Measurements from ENCODE around the gene MICAL2.
A peak's percentile ranks its signal among the peaks of the same experiment; 100 is the strongest.

MICAL2 gene

DNA sequence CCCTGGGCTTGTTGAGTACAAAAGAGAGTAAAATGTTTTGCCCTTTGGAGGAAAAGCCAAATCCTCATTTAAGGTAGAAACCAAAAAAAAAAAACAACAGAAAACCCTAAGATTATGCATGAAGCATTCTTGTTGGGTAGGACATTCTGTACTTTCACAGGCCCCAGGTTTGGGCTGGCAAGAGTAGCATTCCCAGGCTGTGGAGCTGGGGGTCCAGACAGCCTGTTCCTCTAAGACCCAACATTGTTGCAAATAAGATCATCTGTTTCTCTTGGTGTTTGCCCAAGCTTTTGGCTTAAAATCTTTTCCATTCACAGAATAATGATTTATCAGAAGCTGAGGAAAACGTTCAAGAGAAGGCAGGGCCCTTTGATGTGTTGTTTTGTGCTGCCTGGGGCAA lies 123.8 kb downstream of the MICAL2 start:
- no peak for DNase-seq

GRCh38 chr11:12235080-12235479 lies 124.7 kb downstream of the MICAL2 start:
- no peak for DNase-seq

DNA sequence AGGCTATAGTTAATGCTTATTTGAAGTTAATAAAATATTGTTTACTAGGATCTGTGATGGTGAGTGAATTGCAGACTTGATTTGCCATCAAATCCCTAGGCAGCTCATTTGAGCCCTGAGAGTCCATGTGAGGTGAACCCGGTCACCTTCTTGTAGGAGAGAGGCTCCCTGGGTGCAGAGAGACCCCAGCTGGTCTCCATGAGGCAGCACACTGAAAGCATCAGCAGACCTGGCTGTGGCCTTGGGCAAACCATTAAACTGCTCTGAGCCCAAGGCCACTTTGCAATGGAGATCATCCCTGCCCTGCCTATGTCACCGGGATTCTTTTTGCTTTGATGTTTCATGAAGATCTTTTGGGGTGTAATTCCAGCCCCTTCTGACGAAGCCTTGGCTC lies 125.2 kb downstream of the MICAL2 start:
- no peak for DNase-seq

DNA sequence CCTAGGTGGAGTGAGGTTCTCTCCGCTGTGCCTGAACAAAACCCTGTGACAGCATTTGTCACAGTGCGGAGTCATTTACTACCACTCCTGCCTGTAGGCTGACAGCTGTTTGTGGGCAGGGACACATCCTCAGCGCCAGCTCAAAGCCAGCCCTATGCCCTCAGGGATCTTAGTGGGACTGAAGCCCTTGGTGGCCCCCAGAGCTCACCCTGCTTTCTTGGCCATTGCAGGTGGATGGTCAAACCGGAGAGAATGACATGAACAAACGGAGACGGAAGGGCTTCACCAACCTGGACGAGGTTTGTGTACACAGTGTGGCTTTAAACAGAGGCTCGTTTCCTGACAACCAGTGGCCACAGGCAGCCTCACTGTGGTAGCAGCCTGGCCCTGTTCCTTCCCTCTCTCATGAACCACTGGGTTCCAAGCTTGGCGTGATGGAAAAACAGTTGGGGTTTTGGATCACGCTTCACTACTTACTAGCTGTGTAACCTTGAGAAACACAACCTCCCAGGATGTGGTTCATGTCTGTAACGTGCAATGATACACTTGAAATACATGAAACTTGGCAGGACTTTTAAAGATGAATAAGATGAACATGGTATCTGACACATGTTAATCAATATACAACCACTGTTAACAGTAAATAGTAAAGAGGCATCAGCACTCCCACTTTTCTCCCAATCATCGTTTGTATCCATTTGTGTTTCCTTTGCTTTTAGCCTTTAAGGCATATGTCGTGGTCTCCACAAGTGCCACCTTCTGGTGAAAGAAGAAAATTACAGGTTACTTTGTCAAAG lies 125.8 kb downstream of the MICAL2 start:
- peak in 2 of 5 donors; percentile 11 to 87 for DNase-seq

GRCh38 chr11:12236744-12237101 lies 126.3 kb downstream of the MICAL2 start:
- no peak for DNase-seq

GRCh38 chr11:12237381-12237784 lies 127.0 kb downstream of the MICAL2 start:
- DNase-seq, result no peak

DNA sequence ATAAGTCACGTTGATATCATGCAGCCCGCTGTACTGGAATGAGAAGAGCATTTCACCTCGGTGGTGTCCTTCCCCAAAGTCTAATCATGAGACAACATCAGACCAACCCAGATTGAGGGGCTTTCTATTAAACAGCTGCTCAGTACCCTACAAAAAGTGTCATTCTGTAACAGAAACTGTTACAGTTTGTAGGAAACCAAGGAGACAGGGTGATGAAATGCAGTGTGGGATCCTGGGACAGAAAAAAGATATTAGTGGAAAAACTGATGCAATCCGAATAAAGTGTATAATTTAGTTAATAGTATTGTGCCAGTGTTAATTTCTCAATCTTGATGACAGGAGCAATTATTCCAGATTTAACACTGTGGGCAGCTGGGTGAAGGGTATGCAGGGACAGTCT lies 128.0 kb downstream of the MICAL2 start:
- DNase-seq, result no peak

- no peak for DNase-seq
Measured at GRCh38 chr11:12239396-12239795, 129.0 kb downstream of the MICAL2 start.

GRCh38 chr11:12239804-12240371 lies 129.5 kb downstream of the MICAL2 start:
- DNase-seq, result no peak

DNA sequence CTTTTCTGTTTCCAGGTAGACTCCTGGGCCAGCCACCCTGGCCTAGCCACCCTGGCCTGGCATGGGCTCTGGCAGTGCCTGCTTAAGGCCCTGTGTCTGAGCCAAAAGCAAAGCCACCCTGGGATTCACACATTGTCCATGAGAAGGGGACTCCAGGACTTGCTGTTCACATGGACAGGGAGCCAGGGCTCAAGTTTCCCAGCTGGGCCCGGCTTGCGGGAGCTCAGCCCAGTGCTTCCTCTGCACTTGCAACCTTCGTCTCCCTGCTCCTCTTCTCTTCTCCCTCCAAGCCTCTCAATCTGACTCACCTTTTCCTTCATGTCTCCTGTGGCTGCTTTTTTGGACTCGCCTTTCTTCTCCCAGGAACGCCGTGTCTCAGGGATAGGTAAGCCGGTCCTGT lies 130.3 kb downstream of the MICAL2 start:
- DNase-seq, result no peak

DNA sequence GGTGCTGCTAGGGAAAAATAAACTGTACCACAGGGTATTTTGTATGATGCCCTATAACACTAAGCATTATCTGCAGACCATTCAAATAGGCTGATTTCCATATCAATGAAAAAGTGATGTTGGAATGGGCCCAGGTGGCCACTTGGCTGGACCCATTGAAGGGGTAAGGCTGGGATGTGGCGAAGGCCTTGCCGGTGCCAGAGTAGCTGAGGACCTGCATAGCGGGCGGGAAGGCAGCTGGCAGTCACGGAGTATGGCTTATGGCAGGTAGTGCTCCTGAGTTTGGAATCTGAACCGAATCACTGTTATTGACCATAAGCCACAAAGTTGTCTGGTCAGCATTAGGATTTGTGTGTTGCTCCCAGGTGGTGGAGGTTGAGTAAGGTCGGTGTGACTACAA lies 131.0 kb downstream of the MICAL2 start:
- no peak for DNase-seq

GRCh38 chr11:12241971-12242672 lies 131.7 kb downstream of the MICAL2 start:
- DNase-seq, result peak in 1 of 5 donors; percentile 44

DNA sequence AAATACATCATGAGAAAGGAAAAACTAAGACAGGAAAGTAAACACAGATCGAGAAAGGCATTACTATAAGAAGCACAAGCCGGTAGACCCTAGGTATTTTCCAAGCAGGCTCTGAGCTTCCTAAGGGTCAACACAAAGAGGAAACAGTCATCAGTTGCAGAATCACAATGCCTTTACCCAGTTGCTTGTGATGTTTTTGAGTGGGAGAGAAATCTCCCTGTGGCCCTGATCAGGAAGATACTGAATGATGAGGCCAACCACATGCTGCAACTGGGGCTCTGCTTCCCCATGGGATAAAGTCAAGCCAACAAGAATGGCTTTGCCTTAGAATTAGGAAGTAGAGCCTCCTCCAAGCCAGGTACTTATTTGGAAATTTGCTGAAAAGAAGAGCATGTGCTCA lies 132.6 kb downstream of the MICAL2 start:
- DNase-seq, result no peak

GRCh38 chr11:12243486-12243885 lies 133.1 kb downstream of the MICAL2 start:
- no peak for DNase-seq

DNA sequence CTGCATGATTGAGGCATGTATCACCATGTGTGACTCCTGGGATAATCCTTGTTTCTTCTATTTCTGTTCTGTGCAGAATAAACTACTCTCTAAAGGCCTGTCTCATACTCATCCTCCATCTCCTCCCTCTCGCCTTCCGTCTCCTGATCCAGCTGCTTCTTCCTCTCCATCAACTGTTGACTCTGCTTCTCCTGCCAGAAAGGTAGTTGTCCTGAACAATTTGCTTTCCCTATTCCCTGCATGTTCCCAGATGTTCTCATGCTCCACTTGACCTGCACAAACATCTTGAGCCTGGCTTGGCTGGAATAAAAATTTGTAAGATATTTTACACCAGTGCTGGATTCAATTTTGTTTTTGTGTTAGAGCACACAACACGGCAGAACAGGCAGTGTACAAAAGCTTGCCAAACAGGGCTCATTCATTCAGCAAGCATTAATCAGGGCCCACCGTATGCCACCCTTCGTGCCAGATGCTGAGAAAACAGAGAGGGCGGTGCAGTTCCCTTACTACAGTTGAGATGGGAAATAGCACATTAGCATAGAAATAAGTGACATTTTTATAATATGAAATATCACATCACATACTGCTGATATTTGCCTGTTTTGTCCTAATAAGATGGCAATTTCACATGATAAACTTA lies 133.6 kb downstream of the MICAL2 start:
- no peak for DNase-seq

DNA sequence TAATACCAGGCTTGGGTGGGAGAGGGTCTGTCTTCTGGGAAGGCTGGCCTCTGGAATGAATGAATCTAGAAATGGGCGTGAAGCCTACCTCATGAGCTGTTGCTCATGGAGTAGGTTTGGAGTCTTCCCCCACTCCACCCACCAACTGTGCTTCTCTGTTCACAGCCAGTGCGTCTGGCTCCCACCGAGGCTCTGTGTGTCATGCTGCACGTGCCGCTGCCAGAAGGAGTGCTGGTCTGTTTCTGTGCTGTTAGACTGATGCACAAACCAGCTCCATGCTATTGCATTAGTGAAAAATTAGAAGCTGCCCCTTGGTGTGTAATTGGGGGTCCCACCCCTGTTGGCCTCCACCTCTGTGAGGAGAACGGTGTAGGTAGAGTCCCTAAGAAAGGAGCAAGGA lies 134.7 kb downstream of the MICAL2 start:
- DNase-seq, result no peak

DNA sequence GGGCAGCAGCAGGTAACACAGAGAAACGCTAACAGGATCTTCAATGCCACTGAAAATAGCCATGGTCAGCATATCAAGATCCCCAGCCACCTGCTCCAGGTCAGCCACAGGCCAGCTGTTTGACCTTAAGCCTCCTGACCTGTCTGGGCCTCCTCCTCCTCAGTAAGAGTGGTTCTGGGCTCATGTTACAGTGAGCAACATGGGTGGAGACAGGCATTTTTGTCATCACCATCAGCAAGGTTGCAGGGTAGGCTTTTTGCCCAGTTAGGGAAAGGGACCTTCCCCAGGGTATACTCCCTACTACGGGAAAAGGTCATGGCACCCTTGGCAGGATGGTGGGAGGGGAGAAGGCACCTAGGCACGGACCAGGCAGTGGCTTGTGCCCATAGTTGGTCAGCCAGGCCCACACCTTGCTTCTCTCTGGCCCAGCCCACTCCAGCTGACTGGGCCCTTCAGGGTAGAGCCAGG lies 135.2 kb downstream of the MICAL2 start:
- no peak for DNase-seq

- DNase-seq, result no peak
Measured at GRCh38 chr11:12246147-12246546, 135.8 kb downstream of the MICAL2 start.

GRCh38 chr11:12246989-12247388 lies 136.6 kb downstream of the MICAL2 start:
- DNase-seq, result no peak

DNA sequence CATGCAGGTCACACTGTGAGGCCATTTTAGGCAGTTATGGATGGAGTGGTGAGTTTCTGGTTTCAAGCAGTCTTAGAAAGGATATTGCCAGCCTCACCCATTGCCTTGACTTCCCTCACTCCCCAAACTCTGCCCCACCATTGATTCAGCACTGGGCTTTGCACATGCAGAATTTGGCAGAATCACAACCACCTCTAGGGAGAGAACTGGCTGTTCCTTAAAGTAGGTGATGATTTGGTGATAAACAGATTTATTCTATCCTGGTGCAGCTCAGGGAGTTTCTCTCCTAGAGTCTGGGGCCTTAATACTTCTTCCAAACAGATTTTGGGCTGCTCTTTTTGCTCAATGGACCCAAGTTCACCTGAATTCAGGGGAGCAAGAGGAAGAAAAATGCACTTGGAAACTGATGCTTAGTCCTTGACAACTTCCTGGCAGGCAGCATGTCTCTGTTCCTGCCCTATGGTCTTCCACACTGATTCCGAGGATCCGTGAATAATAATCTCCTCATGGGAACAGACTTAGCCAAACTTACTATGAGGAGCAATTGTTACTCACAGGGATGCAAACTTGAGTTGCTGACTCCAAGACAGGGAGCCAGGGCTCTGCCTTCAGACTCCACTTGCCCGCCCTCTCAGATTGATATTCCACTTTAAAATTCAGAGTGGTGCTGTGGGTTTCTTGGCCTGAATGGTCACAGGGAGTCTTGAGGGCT lies 137.3 kb downstream of the MICAL2 start:
- DNase-seq, result no peak

- no peak for DNase-seq
Measured at GRCh38 chr11:12248330-12248729, 137.9 kb downstream of the MICAL2 start.

- no peak for DNase-seq
Measured at GRCh38 chr11:12249590-12250260, 139.3 kb downstream of the MICAL2 start.

Data from T-helper 1 cell (primary cell).